ENCODE results near the gene VKORC1.

DNA sequence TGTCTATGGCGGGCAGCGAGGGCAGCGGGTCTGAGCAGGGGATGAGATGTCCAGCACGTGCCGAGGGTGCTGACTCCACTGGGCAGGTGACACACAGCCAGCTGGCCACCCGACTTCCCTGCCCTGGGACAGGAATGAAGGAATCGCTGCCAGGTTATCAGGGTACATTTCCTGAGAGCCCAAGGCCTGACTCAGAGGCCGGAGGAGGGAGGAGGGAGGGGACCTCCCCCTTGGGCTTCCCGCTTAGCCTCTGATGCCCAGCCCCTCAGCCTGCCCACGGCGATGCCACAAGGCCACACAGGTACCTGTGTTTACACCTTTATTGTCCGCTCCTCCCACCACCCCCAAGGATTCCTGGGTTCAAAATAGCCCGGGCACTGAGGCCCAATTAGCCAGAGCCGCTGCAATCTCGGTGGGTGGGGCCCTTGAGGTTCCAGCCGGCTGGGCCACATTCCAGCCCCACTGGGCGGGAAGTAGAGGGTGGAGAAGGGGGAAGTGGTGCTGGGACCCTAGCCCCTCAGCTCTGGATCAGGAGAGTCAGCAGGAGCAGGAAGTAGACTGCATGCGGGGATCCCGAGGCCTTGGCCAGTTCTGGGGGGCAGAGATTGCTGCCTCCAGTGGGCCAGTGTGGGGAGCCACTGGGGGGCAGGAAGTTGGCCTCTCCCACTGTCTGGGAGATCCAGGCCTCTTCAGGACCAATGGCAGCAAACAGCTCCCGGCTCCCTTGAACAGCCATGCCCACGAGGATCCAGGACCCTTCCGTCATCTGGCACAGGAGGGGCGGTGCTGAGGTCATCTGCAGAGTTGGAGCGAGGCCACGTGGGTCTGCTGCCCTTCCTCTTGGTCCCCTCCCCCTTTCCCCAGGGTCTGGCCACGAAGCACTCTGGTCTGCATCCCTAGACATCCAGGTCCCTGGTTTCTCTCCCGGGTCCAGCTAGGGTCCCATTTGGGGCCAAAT lies 44.3 kb upstream of the VKORC1 start:
- TF ChIP-seq, protein P1, sequence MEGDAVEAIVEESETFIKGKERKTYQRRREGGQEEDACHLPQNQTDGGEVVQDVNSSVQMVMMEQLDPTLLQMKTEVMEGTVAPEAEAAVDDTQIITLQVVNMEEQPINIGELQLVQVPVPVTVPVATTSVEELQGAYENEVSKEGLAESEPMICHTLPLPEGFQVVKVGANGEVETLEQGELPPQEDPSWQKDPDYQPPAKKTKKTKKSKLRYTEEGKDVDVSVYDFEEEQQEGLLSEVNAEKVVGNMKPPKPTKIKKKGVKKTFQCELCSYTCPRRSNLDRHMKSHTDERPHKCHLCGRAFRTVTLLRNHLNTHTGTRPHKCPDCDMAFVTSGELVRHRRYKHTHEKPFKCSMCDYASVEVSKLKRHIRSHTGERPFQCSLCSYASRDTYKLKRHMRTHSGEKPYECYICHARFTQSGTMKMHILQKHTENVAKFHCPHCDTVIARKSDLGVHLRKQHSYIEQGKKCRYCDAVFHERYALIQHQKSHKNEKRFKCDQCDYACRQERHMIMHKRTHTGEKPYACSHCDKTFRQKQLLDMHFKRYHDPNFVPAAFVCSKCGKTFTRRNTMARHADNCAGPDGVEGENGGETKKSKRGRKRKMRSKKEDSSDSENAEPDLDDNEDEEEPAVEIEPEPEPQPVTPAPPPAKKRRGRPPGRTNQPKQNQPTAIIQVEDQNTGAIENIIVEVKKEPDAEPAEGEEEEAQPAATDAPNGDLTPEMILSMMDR (IDR thresholded peaks at IDR 0.05; ENCODE audit: insufficient read depth, low read length) = no peak
- TF ChIP-seq, protein P2, sequence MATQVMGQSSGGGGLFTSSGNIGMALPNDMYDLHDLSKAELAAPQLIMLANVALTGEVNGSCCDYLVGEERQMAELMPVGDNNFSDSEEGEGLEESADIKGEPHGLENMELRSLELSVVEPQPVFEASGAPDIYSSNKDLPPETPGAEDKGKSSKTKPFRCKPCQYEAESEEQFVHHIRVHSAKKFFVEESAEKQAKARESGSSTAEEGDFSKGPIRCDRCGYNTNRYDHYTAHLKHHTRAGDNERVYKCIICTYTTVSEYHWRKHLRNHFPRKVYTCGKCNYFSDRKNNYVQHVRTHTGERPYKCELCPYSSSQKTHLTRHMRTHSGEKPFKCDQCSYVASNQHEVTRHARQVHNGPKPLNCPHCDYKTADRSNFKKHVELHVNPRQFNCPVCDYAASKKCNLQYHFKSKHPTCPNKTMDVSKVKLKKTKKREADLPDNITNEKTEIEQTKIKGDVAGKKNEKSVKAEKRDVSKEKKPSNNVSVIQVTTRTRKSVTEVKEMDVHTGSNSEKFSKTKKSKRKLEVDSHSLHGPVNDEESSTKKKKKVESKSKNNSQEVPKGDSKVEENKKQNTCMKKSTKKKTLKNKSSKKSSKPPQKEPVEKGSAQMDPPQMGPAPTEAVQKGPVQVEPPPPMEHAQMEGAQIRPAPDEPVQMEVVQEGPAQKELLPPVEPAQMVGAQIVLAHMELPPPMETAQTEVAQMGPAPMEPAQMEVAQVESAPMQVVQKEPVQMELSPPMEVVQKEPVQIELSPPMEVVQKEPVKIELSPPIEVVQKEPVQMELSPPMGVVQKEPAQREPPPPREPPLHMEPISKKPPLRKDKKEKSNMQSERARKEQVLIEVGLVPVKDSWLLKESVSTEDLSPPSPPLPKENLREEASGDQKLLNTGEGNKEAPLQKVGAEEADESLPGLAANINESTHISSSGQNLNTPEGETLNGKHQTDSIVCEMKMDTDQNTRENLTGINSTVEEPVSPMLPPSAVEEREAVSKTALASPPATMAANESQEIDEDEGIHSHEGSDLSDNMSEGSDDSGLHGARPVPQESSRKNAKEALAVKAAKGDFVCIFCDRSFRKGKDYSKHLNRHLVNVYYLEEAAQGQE (IDR thresholded peaks at IDR 0.05; ENCODE audit: insufficient replicate concordance, low read depth) = no peak
- no peak for TF ChIP-seq GABPA (IDR thresholded peaks at IDR 0.05; ENCODE audit: low read depth)
- TF ChIP-seq POLR2AphosphoS5 (IDR thresholded peaks at IDR 0.05; ENCODE audit: low read depth) = no peak

All from HL-60 (cell line).